NB4 (cell line): ENCODE measurements around the gene TAPBPL.
"Not testable (repeated sequence)": the region's sequence is repeated elsewhere in the genome, so short reads cannot be mapped to it uniquely, and the experiment has no call there.

ENCODE experiments used
- DNase-seq: peaks from one replicate; pipeline ENCODE4 v3.0.0; 2010; ENCODE audit warnings: low read depth
- H3K4me3 ChIP-seq: one replicate; pipeline ENCODE4 v1.5.1; 2011; ENCODE audit warnings: mild to moderate bottlenecking, low read depth, low read length, moderate library complexity
- MYC ChIP-seq: IDR thresholded peaks from 2 replicates; pipeline ENCODE4 v1.6.1; 2011; ENCODE audit warnings: low read depth, low read length
- POLR2A ChIP-seq: IDR thresholded peaks from 2 replicates; pipeline ENCODE4 v1.6.1; 2011; ENCODE audit warnings: mild to moderate bottlenecking; ENCODE audit not compliant: insufficient read length; ENCODE audit errors: extremely low read depth
- TF ChIP-seq, protein P1 (sequence below): IDR thresholded peaks from 2 replicates; pipeline ENCODE4 v1.6.1; 2011; ENCODE audit warnings: low read depth, low read length
- TF ChIP-seq, protein P2 (sequence below): IDR thresholded peaks from one replicate; pipeline ENCODE4 v1.5.1; 2012; ENCODE audit warnings: low read depth, low read length

The TAPBPL gene

DNA sequence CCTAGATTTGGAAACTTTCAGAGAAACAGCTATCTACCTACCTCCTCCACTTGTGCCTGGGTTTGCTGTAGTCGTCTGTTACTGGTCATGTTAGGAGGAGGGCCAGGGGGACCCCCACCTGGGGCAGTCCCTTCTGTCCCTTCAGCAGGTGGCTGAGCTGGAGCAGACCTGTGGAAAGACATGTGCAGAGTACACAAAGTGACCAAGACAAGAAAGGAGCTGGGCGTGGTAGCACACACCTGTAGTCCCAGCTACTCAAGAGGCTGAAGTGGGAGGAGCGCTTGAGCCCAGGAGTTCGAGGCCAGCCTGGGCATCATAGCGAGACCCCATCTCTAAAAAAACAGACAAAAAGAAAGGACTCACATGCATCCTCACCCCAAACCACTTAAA, 14.3 kb downstream of the TAPBPL start:
- DNase-seq: no peak
- H3K4me3 ChIP-seq: no peak overlapping the region
- no peak for TF ChIP-seq MYC
- TF ChIP-seq, protein P1, sequence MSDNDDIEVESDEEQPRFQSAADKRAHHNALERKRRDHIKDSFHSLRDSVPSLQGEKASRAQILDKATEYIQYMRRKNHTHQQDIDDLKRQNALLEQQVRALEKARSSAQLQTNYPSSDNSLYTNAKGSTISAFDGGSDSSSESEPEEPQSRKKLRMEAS: no peak
- TF ChIP-seq, protein P2, sequence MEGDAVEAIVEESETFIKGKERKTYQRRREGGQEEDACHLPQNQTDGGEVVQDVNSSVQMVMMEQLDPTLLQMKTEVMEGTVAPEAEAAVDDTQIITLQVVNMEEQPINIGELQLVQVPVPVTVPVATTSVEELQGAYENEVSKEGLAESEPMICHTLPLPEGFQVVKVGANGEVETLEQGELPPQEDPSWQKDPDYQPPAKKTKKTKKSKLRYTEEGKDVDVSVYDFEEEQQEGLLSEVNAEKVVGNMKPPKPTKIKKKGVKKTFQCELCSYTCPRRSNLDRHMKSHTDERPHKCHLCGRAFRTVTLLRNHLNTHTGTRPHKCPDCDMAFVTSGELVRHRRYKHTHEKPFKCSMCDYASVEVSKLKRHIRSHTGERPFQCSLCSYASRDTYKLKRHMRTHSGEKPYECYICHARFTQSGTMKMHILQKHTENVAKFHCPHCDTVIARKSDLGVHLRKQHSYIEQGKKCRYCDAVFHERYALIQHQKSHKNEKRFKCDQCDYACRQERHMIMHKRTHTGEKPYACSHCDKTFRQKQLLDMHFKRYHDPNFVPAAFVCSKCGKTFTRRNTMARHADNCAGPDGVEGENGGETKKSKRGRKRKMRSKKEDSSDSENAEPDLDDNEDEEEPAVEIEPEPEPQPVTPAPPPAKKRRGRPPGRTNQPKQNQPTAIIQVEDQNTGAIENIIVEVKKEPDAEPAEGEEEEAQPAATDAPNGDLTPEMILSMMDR: no peak
- no peak for TF ChIP-seq POLR2A

DNA sequence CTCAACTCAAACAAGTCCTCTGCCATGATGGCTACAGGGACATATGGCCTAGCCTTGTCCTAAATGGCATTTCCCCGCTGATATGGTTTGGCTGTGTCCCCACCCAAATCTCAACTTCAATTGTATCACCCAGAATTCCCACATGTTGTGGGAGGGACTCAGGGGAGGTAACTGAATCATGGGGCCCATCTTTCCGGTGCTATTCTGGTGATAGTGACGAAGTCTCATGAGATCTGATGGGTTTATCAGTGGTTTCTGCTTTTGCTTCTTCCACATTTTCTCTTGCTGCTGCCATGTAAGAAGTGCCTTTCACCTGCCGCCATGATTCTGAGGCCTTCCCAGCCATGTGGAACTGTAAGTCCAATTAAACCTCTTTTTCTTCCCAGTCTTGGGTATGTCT, 14.9 kb downstream of the TAPBPL start:
- not testable (repeated sequence) for H3K4me3 ChIP-seq, DNase-seq

DNA sequence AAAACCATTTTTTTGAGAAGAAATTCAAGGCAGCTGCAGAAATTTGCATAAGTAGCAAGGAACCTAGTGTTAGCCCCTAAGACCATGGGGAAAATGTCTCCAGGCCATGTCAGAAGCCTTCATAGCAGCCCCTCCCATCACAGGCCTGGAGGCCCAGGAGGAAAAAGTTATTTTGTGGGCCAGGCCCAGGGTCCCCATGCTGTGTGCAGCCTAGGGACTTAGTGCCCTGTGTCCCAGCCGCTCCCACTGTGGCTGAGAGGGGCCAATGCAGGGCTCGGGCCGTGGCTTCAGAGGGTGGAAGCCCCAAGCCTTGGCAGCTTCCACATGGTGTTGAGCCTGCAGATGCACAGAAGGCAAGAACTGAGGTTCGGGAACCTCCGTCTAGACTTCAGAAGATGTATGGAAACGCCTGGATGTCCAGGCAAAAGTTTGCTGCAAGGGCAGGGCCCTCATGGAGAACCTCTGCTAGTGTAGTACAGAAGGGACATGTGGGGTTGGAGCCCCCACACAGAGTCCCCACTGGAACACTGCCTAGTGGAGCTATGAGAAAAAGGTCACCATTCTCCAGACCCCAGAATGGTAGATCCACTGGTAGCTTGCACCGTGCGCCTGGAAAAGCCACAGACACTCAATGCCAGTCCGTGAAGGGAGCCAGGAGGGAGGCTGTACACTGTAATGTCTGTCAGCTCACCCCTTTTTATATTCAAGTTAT, 15.9 kb downstream of the TAPBPL start:
- DNase-seq, H3K4me3 ChIP-seq: not testable (repeated sequence)

DNA sequence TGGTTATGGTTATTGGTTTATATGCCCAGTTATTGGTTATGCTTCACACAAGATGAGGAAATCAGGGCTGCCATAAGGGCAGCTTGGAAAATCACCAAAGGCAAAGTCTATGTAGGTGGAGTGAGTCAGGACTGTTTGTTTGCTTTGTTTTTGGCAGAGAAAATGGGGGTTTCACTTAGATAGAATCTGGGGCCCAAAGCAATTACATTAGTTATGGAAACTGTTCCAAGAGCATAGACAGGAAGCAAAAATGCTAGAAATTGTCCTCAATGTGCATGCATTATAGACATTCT, 16.4 kb downstream of the TAPBPL start:
- no peak for TF ChIP-seq POLR2A
- TF ChIP-seq MYC: no peak
- TF ChIP-seq, protein P2: no peak
- TF ChIP-seq, protein P1: no peak
- H3K4me3 ChIP-seq: peak overlapping the region; percentile 84
- DNase-seq: no peak

DNA sequence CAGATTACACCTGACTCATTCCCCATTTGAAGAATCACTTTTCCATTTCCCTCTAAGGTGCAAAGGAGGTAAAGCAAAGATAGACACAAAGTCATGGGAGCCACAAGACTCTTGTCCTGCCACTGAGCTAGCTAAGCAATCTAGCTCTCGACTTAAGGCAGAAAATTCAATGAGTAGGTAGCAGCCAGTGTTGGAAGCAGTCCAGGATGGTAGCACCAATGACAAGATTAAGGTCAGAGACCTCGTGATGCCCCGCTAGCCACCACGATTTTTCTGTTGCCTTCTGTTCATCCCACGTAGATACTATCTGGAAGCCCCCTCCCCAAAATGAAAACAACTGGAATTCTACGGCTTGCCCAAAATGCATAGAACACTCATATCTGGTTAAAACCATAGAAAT, 17.2 kb downstream of the TAPBPL start:
- no peak for DNase-seq
- TF ChIP-seq POLR2A (no peak), MYC (no peak)
- TF ChIP-seq, protein P1: no peak
- TF ChIP-seq, protein P2: no peak
- H3K4me3 ChIP-seq: peak overlapping the region; percentile 84

DNA sequence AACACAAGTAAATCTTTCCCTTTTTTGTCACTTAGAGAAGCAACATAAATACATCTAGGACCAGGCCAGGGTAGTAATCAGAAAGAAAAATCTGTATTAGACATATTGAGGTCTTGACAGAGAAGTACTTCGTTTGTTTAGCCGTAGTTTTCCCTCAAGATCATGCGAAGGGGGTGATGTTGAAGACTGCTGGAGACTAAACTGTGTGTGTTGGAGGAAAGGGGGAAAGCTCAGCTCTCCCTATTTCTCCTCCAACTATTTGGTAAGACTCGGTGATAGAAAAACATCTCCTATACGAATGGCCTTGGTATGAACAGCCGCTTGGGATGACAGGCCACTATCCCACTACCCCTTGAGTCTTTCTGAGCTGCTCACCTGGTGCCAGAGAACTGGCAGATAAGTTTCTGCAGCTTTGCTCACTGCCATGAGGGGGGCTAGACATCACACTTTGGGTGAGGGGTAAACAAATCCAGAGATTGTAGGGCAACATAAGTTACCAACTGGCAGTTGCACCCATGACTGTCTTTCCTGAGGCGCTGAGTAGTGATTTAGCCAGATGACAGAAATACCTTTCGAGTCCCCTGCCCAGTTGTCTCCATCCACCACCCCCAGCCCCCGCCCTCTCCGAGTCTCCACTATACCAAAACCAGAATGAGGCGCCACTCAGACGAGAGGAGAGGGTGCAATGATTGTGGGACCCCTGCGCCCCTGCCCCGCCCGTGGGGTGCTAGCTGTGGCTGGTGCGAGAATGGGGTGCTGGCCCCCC, 17.9 kb downstream of the TAPBPL start:
- no peak for DNase-seq
- peak overlapping the region; percentile 84 for H3K4me3 ChIP-seq
- TF ChIP-seq, protein P1: no peak
- TF ChIP-seq MYC (no peak), POLR2A (no peak)
- TF ChIP-seq, protein P2: no peak

DNA sequence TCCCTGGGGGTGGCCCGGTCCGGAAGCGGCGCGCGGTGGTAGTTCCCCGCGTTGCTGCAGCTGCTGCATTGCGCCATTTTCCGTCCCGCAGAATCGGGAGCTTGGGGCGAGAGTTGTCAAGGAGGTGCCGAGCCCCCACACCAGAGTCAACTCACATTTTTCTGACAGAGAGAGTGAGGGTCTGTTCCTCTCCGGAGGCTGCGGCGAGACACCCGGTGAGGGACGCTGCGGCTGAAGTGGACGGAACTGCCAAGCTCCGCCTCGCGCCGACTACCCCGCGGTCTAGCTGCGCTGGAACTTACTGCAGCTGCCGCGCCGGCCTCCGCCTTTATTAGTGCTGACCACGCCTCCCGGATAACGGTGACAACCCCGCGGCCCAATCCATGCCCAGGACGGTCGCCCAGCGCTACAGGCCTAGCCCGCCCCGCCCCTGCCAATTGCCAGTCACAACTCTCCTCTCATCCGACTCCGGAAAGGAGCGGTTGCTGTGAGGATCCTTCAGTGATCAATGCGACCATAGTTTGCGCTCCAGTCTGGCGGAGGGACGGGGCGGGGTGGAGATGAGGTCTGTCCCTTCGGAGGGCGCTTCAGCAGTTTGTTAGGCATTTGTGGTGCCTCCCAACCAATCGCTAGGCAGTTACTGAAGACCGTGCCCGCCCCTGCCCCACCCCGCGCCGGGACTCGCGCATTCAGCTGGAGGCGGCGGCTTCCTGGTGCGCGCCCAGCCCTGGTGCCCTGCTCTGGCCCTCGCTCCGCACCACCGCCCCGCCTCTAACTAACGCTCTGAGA, 18.7 kb downstream of the TAPBPL start, which contains the start of gene VAMP1:
Gene VAMP1, minus strand, starts transcription at position 303 of the 789 bp plus-strand sequence. Its CDS starts 146 bp downstream, at position 157.
- peak; percentile 99 for DNase-seq
- TF ChIP-seq MYC: peak; percentile 57
- peak; percentile 99 for TF ChIP-seq POLR2A
- TF ChIP-seq, protein P2: no peak
- TF ChIP-seq, protein P1: 0 out of 2 replicates have a peak, but pooled peaks have one; percentile 9
- H3K4me3 ChIP-seq: peak within 1 kb of the TSS; percentile 84
